GM18505 (cell line): ENCODE results near the gene BTAF1.

Source experiments
- ATAC-seq: cut with Tn5 transposase; IDR thresholded peaks from one replicate; pipeline ENCODE4 v1.9.1; 2021; ENCODE audit not compliant: unreplicated experiment
- POLR2A ChIP-seq: IDR thresholded peaks from 4 replicates; pipeline ENCODE4 v1.6.1; 2011; ENCODE audit warnings: borderline replicate concordance; ENCODE audit not compliant: insufficient read depth, insufficient read length; ENCODE audit errors: extremely low read depth

BTAF1 gene

GRCh38 chr10:91925022-91925320 is 1.4 kb downstream of the BTAF1 start:
- ATAC-seq = no peak
- TF ChIP-seq POLR2A = no peak

- no peak for TF ChIP-seq POLR2A
- ATAC-seq = no peak
Measured at GRCh38 chr10:91930939-91931338, 7.4 kb downstream of the BTAF1 start.

GRCh38 chr10:91931526-91932190 is 8.1 kb downstream of the BTAF1 start:
- no peak for ATAC-seq
- TF ChIP-seq POLR2A = no peak

GRCh38 chr10:91932737-91933136 is 9.2 kb downstream of the BTAF1 start:
- ATAC-seq = no peak
- no peak for TF ChIP-seq POLR2A

- ATAC-seq = no peak
- no peak for TF ChIP-seq POLR2A
Measured at GRCh38 chr10:91935886-91936285, 12.3 kb downstream of the BTAF1 start.

- TF ChIP-seq POLR2A = no peak
- ATAC-seq = no peak
Measured at GRCh38 chr10:91939653-91940052, 16.1 kb downstream of the BTAF1 start.

GRCh38 chr10:91941426-91941825 is 17.9 kb downstream of the BTAF1 start:
- no peak for TF ChIP-seq POLR2A
- no peak for ATAC-seq

- no peak for ATAC-seq
- TF ChIP-seq POLR2A = no peak
Measured at GRCh38 chr10:91944880-91945630, 21.5 kb downstream of the BTAF1 start.

- TF ChIP-seq POLR2A = no peak
- no peak for ATAC-seq
Measured at GRCh38 chr10:91953600-91954160, 30.1 kb downstream of the BTAF1 start.

GRCh38 chr10:91955114-91955513 is 31.5 kb downstream of the BTAF1 start:
- no peak for TF ChIP-seq POLR2A
- ATAC-seq = no peak

- no peak for TF ChIP-seq POLR2A
- no peak for ATAC-seq
Measured at GRCh38 chr10:91957091-91957490, 33.5 kb downstream of the BTAF1 start.

GRCh38 chr10:91969297-91969696 is 45.7 kb downstream of the BTAF1 start:
- no peak for TF ChIP-seq POLR2A
- ATAC-seq = no peak

GRCh38 chr10:91974960-91975359 is 51.4 kb downstream of the BTAF1 start:
- ATAC-seq = no peak

GRCh38 chr10:91975438-91975837 is 51.9 kb downstream of the BTAF1 start:
- TF ChIP-seq POLR2A = no peak
- ATAC-seq = no peak

More at GRCh38 chr10:91974960-91975359, 51.4 kb downstream of the BTAF1 start:
- no peak for TF ChIP-seq POLR2A
